Activated CD4-positive, CD25-positive, alpha-beta regulatory T cell treated with anti-CD3 and anti-CD28 coated beads, Interleukin-2, amount 50 U/mL, for 72 hours (primary cell): ENCODE results near the gene LRIT1.

Experiments used
- DNase-seq: peaks from one replicate; pipeline ENCODE4 v3.0.0; 2021

Gene LRIT1

DNA sequence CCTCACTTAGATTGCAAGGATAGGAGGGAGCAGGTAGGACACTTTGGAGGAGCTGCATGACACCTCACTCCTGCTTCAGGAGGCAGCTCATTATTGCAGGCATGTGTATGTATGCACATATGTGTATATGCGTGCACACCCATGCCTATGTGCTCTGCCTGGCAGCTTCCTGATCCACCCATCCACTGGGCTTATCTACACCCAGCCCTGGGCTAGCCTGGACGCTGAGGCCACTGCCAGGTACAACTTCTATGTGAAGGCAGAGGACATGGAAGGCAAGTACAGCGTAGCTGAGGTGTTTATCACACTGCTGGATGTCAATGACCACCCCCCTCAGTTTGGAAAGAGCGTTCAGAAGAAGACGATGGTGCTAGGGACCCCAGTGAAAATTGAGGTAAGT is 29.3 kb downstream of the LRIT1 start:
- DNase-seq: no peak

DNA sequence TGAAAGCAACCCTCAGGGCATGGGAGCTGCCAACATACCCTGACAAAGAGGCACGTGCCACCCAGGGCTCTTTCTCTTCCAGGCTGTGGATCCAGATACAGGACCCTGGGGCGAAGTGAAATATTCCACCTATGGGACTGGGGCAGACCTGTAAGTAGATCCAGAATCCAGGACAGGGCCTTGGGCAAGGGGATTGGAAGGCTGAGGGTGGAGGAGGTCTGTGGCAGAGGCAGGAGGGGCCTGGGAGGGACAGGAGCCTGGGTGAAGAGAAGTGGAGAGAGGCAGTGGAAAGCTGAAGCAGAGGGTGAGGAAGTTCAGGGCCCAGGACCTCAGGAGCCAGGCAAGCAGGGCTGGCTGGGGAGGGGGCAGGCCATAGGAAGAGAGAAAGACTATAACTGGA is 29.8 kb downstream of the LRIT1 start:
- no peak for DNase-seq

DNA sequence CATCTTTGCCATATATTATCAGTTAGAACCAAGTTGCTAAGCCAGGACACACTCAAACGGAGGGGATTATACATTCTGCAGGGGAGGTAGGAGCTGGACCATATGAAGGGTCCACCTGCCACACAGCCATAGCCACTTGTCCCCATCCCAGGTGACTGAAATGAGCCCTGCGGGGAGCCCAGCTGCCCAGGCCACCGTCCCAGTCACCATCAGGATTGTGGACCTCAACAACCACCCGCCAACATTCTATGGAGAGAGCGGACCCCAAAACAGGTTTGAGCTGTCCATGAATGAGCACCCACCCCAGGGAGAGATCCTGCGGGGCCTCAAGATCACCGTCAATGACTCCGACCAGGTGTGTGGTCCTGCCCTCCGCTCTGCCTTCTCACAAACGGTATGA is 33.3 kb downstream of the LRIT1 start:
- DNase-seq: no peak

DNA sequence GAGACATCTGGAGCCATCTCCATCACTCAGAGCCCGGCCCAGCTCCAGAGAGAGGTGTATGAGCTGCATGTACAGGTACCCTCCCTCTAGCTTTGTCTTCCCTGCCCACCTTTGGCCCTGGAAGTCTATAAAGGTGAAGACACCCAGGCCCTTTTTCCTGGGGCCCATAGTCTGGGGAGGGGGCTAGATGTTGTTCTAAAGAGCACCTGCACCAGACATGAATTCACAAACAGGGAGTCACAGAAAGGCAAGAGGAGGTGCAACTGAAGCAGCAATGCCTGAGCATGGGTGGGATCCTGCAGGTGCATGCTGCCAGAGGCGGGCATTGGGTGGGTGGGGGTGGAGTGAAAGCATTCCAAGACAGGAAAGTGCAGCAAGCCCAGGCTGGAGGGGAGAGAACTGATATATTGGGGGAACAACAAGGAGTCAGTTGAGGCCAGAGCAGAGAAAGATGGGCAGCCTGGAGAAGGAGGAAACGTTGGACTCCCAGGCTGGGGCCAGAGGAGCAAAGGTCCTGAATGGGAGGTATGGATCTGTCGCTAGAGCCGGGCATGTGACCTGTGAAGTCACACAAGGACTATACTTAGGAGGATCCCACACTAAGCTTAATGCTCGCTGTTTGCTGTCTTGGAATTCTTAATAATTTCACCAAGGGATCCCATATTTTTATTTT is 35.4 kb downstream of the LRIT1 start:
- no peak for DNase-seq

DNA sequence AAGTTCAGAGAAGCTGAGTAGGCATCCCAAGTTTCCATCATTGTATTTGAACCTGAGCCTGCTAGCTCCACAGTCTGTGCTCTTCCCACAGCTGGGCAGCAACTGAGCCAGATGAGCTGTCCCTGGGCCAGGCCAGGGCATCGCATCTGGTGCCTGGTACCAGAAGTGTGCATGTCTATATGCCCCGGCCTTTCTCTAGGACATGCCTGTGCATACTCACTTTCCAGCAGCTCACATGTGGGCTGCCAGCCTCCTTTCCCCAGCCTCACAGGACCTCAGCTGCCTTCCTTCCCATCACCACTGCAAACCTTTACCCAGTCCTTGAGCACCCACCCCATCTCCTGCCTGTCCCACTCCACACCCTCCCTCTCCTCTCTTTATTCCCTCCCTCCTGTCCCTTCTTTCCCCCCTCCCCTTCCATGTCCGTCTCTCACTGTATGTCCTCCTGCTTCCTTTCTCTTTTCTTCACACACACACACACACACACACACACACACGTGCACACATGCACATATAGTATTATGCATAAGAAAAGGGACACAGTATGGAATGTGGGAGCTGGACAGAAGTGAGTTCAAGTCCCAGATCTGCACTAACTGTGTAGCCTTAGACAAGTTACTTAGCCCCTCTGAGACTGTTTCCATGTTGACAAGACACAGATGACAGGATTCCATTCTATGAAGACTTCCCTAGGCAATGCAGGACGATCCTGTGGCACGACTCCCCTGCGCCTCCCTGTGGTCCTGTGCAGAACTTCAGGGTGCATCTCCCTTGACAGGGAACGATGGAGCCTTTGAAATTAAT is 36.1 kb downstream of the LRIT1 start:
- peak; percentile 47 for DNase-seq

DNA sequence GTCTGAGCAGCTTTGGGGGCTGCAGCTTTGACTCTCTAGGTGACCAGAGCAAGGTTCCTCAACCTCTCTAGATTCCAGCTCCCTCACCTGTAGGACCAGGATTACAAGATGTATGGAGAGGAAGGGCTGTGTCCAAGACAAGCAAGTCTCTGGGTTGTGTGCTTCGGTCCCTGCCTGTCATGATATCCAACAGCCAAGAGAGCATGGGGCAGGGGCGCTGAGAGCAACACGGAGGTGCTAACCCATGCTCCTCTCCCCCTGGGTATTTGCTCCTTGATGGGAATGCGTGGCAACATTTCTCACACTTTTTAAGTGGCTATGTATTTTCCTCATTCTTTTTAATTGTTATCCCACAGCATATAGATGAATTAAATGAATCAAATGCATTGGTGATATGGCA is 36.7 kb downstream of the LRIT1 start:
- no peak for DNase-seq

DNA sequence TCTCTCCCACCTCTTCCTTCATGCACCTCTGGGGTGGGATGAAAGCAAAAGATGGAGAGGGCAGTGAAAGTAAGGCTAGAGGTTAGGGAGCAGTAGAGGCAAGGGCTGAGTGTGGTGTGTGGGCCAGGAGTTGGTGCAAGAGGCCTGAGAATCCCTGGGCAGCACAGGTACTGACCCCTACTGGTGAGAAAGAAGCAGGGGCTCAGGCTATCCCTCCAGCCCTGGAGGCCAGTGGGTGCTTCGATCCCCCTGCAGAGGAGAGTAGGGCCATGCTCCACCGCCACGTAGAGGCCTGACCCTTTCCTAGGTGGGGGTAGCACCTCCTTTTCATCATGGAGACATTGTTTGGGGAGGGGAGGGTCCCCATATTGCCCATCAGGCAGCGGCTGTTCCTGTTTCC is 37.2 kb downstream of the LRIT1 start:
- DNase-seq: no peak

DNA sequence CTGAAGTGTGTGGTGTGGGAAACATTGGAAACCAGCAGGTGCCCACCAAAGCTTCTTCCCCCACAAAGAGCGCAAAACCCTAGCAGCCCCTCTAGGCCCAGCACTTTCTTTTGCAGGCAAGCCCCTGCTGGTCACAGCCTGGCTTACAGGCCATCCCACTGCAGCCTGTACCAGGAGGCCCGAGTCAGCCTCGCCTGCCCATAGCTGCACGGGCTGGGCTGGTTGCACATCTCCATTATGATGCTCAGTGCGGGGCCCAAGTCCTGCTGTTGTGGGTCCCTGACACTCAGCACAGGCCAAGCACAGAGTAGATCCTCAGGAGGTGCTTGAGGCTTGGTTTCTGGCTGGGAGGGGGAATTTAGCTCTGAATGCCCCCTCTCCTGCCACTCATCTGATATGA is 39.0 kb downstream of the LRIT1 start:
- DNase-seq: no peak

DNA sequence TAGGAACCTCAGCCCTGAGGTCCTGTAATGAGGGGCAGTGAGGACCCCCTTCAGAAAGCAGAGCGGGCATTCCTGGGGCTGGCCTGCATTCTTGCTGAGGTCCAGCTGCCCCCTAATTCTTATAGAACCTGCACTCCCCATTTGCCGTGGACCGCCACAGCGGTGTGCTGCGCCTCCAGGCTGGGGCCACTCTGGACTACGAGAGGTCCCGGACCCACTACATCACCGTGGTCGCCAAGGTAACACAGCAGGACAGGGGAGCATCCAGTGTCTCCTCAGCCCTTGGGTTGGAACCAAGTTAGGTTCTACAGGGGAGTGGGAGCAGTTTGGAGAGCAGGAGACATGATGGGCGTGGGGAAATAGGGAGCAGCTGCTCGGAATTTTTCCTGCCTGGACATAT is 39.7 kb downstream of the LRIT1 start:
- no peak for DNase-seq

DNA sequence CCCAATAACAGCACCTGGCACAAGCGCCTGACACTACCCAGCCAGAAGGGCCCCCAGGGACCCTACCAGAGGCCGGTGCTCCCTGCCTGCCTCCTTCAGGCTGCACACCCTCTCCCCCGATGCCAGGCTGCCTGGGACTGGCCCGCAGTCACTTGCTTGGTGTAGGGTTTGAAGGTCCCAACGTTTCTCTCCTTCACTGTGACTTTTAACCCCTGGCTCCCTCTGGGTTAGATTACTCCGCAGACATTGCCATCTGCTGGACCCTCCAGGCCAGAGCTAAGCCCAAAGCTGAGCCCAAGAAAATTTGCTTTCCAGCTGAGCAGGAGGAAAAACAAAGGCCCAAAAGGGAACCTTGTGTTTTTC is 40.1 kb downstream of the LRIT1 start:
- DNase-seq: no peak

DNA sequence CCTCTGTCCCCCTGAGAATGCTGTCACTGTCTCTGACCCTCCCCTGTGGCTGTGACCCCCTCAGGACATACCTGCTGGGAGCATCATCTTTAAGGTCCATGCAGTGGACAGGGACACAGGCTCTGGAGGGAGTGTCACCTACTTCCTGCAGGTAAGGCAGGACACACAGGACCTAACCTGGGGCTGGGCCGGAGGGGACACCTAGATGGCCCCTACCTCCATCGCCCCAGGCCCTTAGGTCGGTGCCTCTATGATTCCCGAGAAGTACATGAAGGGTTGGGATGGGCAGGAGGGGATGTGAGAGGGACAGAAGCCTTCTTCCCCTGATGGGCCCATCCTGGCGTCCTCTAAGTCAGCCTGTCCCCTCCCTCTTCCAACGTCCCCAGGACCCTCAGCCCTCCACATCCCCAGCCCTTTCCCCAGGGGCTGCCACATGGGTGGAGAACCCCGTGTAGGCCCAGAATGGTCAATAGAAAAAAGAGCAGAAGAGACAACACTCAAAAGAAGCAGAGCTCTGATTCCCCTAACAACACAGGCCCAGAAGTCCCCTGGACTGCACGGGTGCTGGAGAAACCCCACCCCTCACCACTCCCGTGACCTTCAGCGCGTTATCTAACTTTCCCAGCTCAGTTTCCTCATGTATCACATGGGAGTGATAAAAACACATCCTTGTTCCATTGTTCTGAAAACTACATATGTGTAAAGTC is 40.7 kb downstream of the LRIT1 start:
- DNase-seq: no peak

DNA sequence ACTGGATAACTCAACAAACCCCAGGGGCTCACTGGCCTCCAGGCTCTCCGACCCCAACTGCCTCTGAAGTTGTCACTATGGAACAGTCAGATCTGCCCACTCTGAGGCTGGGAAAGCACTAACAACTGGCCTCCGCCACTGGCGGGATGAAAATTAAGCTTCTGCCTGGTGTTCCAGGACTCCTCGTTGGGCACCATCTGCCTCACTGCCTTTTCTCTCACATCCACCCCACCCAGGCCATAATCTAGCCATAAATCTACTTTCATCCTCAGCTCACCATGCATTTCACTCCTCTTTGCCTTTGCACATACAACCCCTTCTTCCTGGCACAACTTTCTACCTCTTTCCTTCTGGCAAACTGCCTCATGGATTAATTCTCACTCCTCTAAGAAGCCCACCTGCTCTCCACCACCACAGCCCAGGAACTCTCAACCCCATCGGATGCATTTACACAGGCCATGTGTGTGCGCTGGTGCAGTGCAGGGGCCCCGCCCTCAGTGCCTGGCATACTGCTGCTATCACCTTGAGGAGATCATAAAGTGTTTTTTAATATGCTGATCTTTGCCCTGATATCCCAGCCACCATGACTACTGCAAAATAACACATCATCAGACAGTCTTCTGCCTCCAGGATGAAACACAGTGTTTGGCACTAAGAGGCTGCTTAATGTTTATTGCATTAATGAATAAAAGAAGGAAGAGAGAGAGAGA is 43.0 kb downstream of the LRIT1 start:
- DNase-seq: no peak

DNA sequence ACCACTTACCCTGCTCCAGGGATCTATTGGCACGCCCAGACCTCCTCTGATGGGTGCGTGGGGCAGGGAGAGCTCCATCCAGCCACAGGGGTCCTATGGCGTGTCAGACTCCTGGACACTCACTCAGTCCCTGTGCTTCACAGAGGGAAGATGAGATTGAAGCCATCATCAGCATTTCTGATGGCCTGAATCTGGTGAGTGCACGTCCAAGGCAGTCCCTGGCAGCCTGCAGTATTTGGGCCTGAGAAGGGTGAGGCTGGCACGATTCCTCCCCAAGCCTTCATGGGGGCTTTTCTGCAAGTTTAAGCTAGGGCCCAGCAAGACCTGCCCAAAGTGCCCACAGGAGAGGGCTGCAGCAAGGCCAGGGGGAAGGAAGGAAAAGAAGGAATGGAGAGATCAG is 43.7 kb downstream of the LRIT1 start:
- no peak for DNase-seq

DNA sequence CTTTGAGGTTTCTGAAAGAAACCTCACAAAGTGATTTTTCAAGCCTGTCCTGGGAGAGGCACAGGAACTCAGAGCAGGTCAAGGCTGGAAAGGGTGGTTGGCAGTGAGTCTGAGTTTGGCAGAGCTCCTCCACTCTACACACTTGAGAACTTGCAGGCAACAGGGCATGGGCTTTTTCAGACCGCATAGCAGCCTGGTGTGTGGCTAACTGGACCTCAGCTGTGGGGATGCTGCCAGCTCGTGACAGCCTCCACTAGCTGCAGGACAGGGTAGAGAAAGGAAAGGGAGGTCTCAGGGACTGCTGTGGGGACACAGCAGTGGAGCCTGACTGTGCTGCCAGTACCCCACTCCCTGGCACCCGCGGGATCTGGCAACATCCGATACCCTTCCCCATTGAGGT is 44.4 kb downstream of the LRIT1 start:
- no peak for DNase-seq

DNA sequence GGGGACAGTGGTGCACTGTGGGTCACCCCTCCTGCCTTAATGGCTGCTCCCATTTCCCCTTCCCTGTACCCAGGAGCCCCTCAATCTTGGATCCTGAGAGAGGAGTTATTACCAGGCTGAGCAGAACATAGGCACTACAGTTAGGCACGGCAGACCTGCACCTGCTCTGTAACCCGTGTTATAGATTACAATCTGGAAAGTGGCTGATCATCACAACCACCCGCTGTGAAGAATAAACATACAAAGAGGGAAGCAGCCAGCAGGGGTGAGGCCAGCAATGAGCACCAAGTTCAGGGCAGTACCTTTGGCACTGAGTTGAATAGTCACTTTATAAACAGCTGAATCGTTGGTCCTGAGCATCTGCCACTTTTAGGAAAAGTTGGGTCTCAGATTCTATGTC is 45.3 kb downstream of the LRIT1 start:
- DNase-seq: no peak

DNA sequence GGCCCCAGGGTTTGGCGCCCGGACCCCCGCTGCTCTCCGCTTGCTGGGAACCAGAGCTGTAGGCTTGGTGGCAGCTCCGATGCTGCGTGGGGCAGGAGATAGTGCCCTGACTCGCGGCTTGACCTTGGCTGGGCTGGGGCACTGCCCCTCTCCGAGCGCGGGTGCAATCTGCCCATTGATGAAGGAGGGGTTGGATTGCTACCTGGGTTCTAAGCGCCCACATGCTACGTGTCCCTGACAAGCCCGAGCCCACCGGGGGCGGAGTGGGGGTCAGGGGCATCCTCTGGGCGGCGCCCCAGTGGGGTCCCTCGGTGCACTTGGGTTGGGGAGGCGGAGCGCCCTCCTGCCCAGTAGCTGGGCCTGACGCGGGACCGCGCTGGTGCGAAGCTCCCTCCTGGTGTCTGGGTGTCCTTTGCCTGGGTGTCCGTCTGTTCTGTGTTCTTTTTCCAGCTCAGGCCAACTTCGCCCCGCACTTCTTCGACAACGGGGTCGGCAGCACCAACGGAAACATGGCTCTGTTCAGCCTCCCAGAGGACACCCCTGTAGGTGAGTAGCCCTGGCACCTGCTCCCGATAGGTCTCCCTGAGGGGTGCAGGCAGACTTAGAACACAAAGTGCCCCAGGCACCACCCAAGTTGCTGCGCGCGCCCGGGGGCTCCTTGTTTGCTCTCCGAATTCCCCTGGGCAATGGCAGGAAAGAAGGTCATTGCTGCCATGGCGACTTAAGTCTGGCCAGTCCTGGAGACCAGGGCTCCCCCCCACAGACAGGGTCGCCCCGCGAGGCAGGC is 46.1 kb downstream of the LRIT1 start:
- DNase-seq: no peak

DNA sequence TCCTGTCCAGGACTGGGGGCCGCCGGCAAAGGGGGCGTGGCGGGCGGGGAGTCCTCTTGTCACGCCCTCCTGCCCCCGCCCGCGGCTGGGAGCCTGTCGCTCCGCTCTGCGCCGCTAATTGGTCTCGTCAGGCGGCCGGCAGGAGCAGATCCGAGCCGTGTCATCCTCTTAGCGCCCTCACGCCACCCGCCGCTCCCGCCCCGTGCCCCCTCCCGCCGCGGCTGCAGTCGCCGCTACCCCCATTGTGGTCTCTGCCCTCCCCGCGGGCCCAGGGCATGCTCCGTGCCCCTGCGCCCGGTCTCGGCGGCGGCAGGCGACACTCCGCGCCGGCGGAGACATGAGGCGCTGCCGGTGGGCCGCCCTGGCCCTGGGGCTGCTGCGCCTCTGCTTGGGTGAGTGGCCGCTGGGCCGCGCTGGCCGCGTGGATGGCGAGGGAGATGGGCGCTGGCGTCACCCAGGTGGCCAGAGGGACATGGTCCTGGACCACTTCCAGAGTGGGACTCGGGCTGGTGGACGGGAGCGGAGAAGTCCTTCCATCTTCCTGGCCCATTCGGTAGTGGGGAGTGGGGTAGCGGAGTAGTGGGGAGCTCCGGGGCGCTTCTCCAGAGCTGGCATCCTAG is 46.8 kb downstream of the LRIT1 start, which contains the start of gene CDHR1:
TSS of gene CDHR1 (plus strand) at position 114 of the 620 bp plus-strand sequence. CDS start at position 338, 224 bp downstream.
- peak; percentile 28 for DNase-seq

DNA sequence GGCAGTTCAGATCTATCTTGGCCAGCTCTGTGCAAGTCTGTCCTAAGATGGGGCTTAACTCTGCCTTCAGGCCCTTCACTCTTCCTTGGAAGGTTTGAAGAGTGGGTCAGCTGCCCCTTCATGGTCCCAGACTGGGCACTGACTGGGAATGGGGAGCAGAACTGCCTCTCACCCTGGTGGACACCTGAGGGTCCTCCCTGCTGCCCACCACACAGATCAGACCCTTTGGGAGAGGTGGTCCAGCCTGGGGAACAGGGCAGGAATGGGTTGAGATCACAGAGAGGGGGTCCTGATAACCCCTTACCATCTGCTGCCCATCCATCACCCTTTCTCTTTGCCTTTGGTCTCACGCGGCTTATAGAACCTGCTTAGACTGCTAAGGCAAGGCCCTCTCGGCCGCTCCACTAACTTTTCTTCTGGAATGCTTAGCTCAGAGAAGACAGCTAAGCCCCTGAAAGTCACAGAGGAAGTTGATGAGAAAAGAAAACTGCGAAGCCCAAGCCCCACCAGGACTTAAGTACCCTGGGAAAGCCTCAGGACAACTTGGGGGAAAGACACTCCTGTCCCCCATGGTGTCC is 47.4 kb downstream of the LRIT1 start:
- no peak for DNase-seq

DNA sequence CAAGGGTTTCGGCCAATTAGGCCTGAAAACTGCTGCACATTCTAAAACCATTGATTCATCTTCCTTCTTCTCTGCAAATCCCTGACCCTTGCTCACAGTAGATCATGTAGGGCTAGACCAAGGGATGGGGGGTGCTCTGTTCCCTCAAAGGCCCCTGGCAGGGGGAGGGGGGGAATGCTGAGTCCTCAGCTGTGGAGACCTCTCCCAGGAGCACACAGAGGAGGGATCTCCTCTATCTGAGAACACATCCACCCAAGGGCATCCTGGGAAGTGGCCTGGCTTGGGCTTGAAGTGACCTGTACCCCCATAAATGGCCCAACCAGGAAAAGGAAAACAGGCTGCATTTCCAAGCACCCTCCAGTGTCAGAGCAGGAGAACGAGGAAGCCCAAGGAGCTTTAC is 48.0 kb downstream of the LRIT1 start:
- DNase-seq: no peak

DNA sequence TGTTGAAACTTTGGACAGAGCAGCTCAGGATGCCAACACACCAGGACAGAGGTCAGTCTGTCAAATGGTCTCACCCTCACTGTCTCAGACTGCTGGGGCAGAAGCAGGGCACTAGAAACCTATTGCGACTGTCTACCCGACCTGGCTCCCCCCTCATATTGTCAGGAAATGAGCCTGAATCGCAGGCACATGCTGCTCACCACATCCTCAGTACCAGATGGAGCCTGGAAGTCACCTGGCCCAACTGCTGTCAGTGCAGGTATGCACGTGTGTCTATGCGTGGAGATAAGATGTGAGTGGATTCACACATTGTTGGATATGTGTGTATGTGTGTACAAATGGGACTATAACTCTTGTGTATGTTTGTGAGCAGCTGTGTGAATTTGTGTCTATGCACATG is 50.2 kb downstream of the LRIT1 start:
- DNase-seq: no peak

DNA sequence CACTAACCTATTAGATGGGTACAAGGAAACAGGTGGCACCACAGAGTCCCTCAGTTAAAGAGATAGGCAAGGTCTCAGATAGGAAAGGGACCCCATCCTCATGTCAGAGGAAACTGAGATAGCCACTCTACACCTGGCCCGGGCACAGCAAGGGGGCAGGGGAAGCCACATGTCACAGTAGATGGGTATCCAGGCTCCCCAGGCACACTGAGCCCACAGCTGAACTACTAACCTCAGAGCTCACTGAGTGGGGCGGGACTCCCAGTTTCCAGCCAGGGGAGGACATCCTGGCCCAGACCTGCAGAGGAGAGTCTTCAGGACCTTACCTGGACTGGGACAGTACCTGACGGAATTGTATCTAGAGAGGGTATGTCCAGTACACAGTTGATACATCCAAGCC is 50.7 kb downstream of the LRIT1 start:
- DNase-seq: no peak

DNA sequence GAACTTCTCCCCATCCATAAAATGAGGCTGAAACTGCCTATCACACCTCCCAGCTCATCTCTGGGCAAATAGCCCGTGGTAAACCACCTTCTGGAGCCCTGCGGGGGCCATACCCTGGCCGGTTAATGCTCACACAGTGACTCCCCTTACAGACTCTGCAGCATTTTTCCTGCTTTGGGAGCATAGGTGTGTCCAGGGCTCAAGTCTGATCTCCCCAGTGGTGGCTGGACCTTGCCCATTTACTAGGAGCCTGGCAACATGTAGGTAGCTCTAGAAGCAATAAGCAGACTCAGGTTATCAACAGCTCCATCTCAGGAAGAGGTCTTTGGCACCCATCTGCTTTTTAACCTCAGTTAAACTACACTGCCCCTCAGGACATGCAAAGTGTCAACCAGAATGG is 52.5 kb downstream of the LRIT1 start:
- DNase-seq: no peak
